Loucy (cell line): ENCODE measurements around the gene SRI.
A peak's percentile ranks its signal among the peaks of the same experiment; 100 is the strongest.

ENCODE experiments used
- H2AFZ ChIP-seq: fragments of 200-600 bp; sonication (generic); 2 replicates; pipeline ENCODE4 v1.6.0; 2016; ENCODE audit warnings: antibody characterized with exemption, mild to moderate bottlenecking, low read length, moderate library complexity
- H3F3A ChIP-seq: fragments of 200-600 bp; 2 replicates; pipeline ENCODE4 v1.6.0; 2016; ENCODE audit warnings: antibody characterized with exemption, low read depth, mild to moderate bottlenecking
- H3K27me3 ChIP-seq: fragments of 200-600 bp; sonication (generic); 2 replicates; pipeline ENCODE4 v1.6.1; 2014; ENCODE audit warnings: low read length, mild to moderate bottlenecking; ENCODE audit not compliant: insufficient read depth, poor library complexity, severe bottlenecking
- H3K36me3 ChIP-seq: fragments of 200-600 bp; sonication (generic); 2 replicates; pipeline ENCODE4 v1.6.1; 2016; ENCODE audit warnings: low read length; ENCODE audit not compliant: insufficient read depth
- H3K4me1 ChIP-seq: fragments of 200-600 bp; sonication (generic); 2 replicates; pipeline ENCODE4 v1.5.1; 2014; ENCODE audit warnings: low read length, mild to moderate bottlenecking; ENCODE audit not compliant: insufficient read depth, poor library complexity, severe bottlenecking
- H3K4me2 ChIP-seq: fragments of 200-600 bp; sonication (generic); 2 replicates; pipeline ENCODE4 v1.6.0; 2014; ENCODE audit warnings: antibody characterized with exemption, low read length, low read depth, mild to moderate bottlenecking; ENCODE audit not compliant: poor library complexity, severe bottlenecking
- H3K4me3 ChIP-seq: fragments of 200-600 bp; sonication (generic); 2 replicates; pipeline ENCODE4 v1.5.1; 2014; ENCODE audit warnings: low read length, mild to moderate bottlenecking, mixed read lengths; ENCODE audit not compliant: poor library complexity, severe bottlenecking
- H3K79me2 ChIP-seq: fragments of 200-600 bp; sonication (generic); 2 replicates; pipeline ENCODE4 v1.6.1; 2014; ENCODE audit warnings: low read length; ENCODE audit not compliant: insufficient read depth
- H3K9ac ChIP-seq: fragments of 200-600 bp; sonication (generic); 2 replicates; pipeline ENCODE4 v1.6.0; 2014; ENCODE audit warnings: mild to moderate bottlenecking, low read depth, low read length, moderate library complexity; ENCODE audit not compliant: poor library complexity, severe bottlenecking
- H3K9me2 ChIP-seq: fragments of 200-600 bp; sonication (generic); replicated peaks from 2 replicates; pipeline ENCODE4 v1.6.1; 2016; ENCODE audit warnings: low read depth, low read length, mixed read lengths
- H3K9me3 ChIP-seq: fragments of 200-600 bp; sonication (generic); 2 replicates; pipeline ENCODE4 v1.6.1; 2014; ENCODE audit warnings: mild to moderate bottlenecking, antibody characterized with exemption, low read length, low read depth; ENCODE audit not compliant: insufficient read depth
- H4K20me1 ChIP-seq: fragments of 200-600 bp; sonication (generic); 2 replicates; pipeline ENCODE4 v1.6.0; 2014; ENCODE audit warnings: antibody characterized with exemption, low read length, mild to moderate bottlenecking; ENCODE audit not compliant: insufficient read depth, poor library complexity, severe bottlenecking
- EZH2phosphoT487 ChIP-seq: fragments of 200-600 bp; IDR thresholded peaks from 2 replicates; pipeline ENCODE4 v1.6.1; 2018; ENCODE audit warnings: antibody characterized with exemption, mild to moderate bottlenecking, moderate library complexity, borderline replicate concordance
- TF ChIP-seq, protein P1 (sequence below): fragments of 200-600 bp; sonication (generic); conservative IDR thresholded peaks from 2 replicates; pipeline ENCODE4 v1.5.1; 2014; ENCODE audit warnings: mild to moderate bottlenecking, antibody characterized with exemption, low read length

Gene SRI

DNA sequence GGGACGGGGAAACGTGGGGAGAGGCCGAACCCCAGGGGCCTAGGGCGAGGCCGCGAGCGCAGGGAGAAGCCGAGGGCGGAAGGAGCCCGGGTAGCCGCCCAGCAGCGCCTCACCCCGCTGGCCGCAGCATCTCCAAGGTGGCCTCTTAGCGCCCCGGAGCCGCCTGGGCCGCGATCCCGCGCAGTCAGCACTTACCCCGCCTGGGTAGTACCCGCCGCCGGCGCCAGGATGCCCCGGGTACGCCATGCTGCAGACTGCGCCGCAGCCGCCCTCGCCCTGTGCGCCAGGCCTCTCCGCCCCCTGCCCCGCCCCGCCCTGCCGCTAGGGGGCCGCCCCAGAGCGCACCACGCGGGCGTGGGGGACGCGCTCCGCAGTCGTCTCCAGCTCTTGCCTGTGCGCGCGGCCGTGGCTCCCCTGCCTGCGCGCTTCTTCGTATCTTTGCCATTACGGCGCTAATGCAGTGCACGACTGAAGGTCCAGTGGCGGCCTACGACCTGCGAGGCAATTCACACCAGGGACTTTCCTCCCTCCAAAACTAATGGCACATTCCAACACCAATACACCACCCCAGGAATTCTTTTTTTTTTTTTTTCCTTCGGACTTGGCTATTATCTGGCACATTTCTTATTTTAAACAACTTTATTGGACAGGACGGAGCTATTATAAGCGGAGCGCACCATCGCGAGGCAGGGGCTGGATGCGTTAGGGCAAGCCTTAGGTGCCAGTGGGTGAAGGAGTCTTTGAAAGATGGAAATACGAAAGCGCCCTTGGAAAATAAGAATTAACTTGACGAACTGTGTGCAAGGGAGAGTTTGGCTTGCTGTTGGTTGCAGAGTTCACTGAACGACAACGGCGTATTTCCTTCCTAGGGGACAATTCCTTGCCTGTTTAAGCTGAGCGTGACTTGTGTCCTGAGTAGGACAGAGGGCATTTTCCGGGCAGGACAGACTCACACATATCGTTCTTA, at the start of gene SRI:
TSS of gene SRI (minus strand) at position 258 of the 967 bp plus-strand sequence. CDS start at position 246, 12 bp downstream.
- peaks cover 50% of the 10 kb centered on the region for H3K79me2 ChIP-seq

DNA sequence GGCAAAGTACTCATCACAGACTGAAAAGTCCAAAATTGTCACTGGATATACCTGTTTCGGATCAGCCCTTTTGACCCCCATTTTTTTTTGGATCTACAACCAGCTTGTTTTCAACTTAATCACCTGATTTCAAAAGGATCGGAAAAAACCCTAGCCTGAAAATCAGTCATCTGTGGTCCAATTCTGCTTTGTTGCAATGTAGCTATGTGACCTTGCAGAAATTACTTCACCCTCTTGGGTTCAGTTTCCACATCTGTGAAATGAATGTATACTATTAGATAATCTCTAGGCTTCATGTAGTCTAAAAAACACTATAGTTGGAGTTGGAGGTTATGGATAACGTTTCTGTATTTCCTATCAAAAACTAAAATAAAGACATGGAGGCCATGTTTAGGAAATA, 49.7 kb upstream of the SRI start:
- no peaks in the 10 kb centered on the region for H4K20me1 ChIP-seq
- no peak overlapping the region for H3K4me3 ChIP-seq
- H3F3A ChIP-seq = no peaks in the 10 kb centered on the region
- H3K36me3 ChIP-seq = no peaks in the 10 kb centered on the region
- no peak for TF ChIP-seq EZH2phosphoT487
- TF ChIP-seq, protein P1, sequence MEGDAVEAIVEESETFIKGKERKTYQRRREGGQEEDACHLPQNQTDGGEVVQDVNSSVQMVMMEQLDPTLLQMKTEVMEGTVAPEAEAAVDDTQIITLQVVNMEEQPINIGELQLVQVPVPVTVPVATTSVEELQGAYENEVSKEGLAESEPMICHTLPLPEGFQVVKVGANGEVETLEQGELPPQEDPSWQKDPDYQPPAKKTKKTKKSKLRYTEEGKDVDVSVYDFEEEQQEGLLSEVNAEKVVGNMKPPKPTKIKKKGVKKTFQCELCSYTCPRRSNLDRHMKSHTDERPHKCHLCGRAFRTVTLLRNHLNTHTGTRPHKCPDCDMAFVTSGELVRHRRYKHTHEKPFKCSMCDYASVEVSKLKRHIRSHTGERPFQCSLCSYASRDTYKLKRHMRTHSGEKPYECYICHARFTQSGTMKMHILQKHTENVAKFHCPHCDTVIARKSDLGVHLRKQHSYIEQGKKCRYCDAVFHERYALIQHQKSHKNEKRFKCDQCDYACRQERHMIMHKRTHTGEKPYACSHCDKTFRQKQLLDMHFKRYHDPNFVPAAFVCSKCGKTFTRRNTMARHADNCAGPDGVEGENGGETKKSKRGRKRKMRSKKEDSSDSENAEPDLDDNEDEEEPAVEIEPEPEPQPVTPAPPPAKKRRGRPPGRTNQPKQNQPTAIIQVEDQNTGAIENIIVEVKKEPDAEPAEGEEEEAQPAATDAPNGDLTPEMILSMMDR = no peak
- H3K9ac ChIP-seq = no peak overlapping the region
- no peaks in the 10 kb centered on the region for H3K9me2 ChIP-seq
- no peaks in the 10 kb centered on the region for H3K9me3 ChIP-seq
- H3K4me2 ChIP-seq = no peak overlapping the region
- no peaks in the 10 kb centered on the region for H3K79me2 ChIP-seq
- H2AFZ ChIP-seq = no peak overlapping the region
- no peaks in the 10 kb centered on the region for H3K4me1 ChIP-seq
- no peaks in the 10 kb centered on the region for H3K27me3 ChIP-seq

More for the DNA sequence above, at the start of gene SRI:
- H3K9me2 ChIP-seq = no peaks in the 10 kb centered on the region
- H3K9ac ChIP-seq = peak within 1 kb of the TSS; percentile 85
- peaks cover 5% of the 10 kb centered on the region; the same call in 1 of the 2 replicates for H3F3A ChIP-seq
- no peaks in the 10 kb centered on the region for H3K27me3 ChIP-seq
- peaks cover 40% of the 10 kb centered on the region for H3K4me1 ChIP-seq
- peak within 1 kb of the TSS; percentile 86 for H3K4me3 ChIP-seq
- peaks cover 5% of the 10 kb centered on the region; the same call in 1 of the 2 replicates for H3K36me3 ChIP-seq
- no peaks in the 10 kb centered on the region for H3K9me3 ChIP-seq
- H2AFZ ChIP-seq = peak within 1 kb of the TSS; percentile 98
- no peak for TF ChIP-seq EZH2phosphoT487
- TF ChIP-seq, protein P1 = peak; percentile 52
- peaks cover 22% of the 10 kb centered on the region for H4K20me1 ChIP-seq
- peak within 1 kb of the TSS; percentile 93 for H3K4me2 ChIP-seq

- Histone ChIP-seq H3K27me3 (no peaks in the 10 kb centered on the region), H3K36me3 (no peaks in the 10 kb centered on the region), H3K9me2 (no peaks in the 10 kb centered on the region), H3K4me3 (no peak overlapping the region), H4K20me1 (no peaks in the 10 kb centered on the region), H3F3A (no peaks in the 10 kb centered on the region), H2AFZ (no peak overlapping the region), H3K4me1 (no peaks in the 10 kb centered on the region), H3K9me3 (no peaks in the 10 kb centered on the region), H3K79me2 (no peaks in the 10 kb centered on the region), H3K4me2 (no peak overlapping the region), H3K9ac (no peak overlapping the region)
- TF ChIP-seq, protein P1 = no peak
- TF ChIP-seq EZH2phosphoT487 = no peak
Observed at GRCh38 chr7:88268858-88269257, 49.0 kb upstream of the SRI start.
